Panc1 (cell line): Measurements from ENCODE around the gene RHBDD1. TPM values are rescaled to one million over a fixed set of nuclear protein-coding genes. Genes with fewer than 3 reads are reported as not detected.

Experiments
- ATAC-seq: fragments of 200-7000 bp; cut with Tn5 transposase; 2 replicates; pipeline ENCODE4 v1.9.1; 2020; ENCODE audit warnings: mild to moderate bottlenecking, moderate library complexity
- BruUV-seq: library from RNA; stranded (reverse); fragments of 400-500 nt; replicated peaks from 2 replicates; lab custom pipeline; 2021; lab: Mats Ljungman, UMichigan
- CTCF ChIA-PET: fragments of 300-600 bp; sonication (Branson Sonifier 250); formaldehyde crosslinking; loops from one replicate; lab custom pipeline; 2022; ENCODE audit warnings: antibody characterized with exemption; lab: Charles Lee
- POLR2A ChIA-PET: fragments of 300-600 bp; sonication (Branson Sonifier 250); formaldehyde crosslinking; loops from one replicate; lab custom pipeline; 2022; ENCODE audit warnings: antibody characterized with exemption; lab: Charles Lee
- DNase-seq: peaks from one replicate; pipeline ENCODE4 v3.0.0-alpha.2; 2010; ENCODE audit warnings: low read depth, low spot score
- H3K27ac ChIP-seq: 2 replicates; pipeline ENCODE4 v1.5.1; 2011; ENCODE audit warnings: mild to moderate bottlenecking, low read length, inconsistent platforms
- H3K27me3 ChIP-seq: fragments of 200-500 bp; sonication (Bioruptor generic); 2 replicates; pipeline ENCODE4 v1.6.0; 2014; ENCODE audit warnings: low read length, inconsistent platforms; ENCODE audit not compliant: control insufficient read depth, insufficient read depth
- H3K36me3 ChIP-seq: fragments of 200-500 bp; sonication (Bioruptor generic); 2 replicates; pipeline ENCODE4 v1.5.1; 2014; ENCODE audit warnings: inconsistent platforms, mild to moderate bottlenecking, low read length, moderate library complexity; ENCODE audit not compliant: control insufficient read depth, insufficient read depth
- H3K4me1 ChIP-seq: 2 replicates; pipeline ENCODE4 v1.5.1; 2011; ENCODE audit warnings: inconsistent platforms, mild to moderate bottlenecking, low read length, moderate library complexity; ENCODE audit not compliant: control insufficient read depth, insufficient read depth
- H3K4me3 ChIP-seq, 2 experiments: 2 replicates each; pipeline ENCODE4 v1.5.1; 2011 to 2012; ENCODE audit warnings: low read depth in 2 of 2, low read length in 2 of 2, mild to moderate bottlenecking in 2 of 2, inconsistent platforms in 1 of 2, moderate library complexity in 1 of 2
- H3K9me3 ChIP-seq: fragments of 200-500 bp; sonication (Bioruptor generic); 2 replicates; pipeline ENCODE4 v1.5.1; 2014; ENCODE audit warnings: low read depth, mild to moderate bottlenecking, inconsistent platforms, low read length, moderate library complexity; ENCODE audit not compliant: control insufficient read depth, insufficient read depth
- POLR2AphosphoS5 ChIP-seq: IDR thresholded peaks from 2 replicates; pipeline ENCODE4 v1.6.1; 2012; ENCODE audit warnings: mild to moderate bottlenecking, low read depth, low read length, moderate library complexity
- SIN3A ChIP-seq: IDR thresholded peaks from 2 replicates; pipeline ENCODE4 v1.6.1; 2012; ENCODE audit warnings: low read depth, mild to moderate bottlenecking, low read length, moderate library complexity, borderline replicate concordance; ENCODE audit not compliant: insufficient read depth
- TCF7L2 ChIP-seq: IDR thresholded peaks from 2 replicates; pipeline ENCODE4 v1.6.1; 2011; ENCODE audit warnings: mild to moderate bottlenecking, low read depth, low read length, inconsistent platforms
- in situ Hi-C: cut with HindIII; loops from 2 replicates; pipeline ENCODE4 v1.10.0; 2016; ENCODE audit warnings: low sequenced_read_pairs, low pct_unique_long_range_greater_than_20kb
- intact Hi-C: fragments of 100-400 bp; cut with micrococcal nuclease; formaldehyde crosslinking; loops from one replicate; pipeline ENCODE4 v1.10.0; 2022; ENCODE audit not compliant: unreplicated experiment
- total RNA-seq: library from RNA; stranded (reverse); gene quantifications from one replicate; pipeline ENCODE4 v1.2.1, GENCODE V29; 2021; ENCODE audit not compliant: unreplicated experiment
- TF ChIP-seq, protein P1 (sequence below): fragments of 450-650 bp; IDR thresholded peaks from 2 replicates; pipeline ENCODE4 v1.5.1; 2017; ENCODE audit warnings: mild to moderate bottlenecking
- TF ChIP-seq, protein P2 (sequence below), 2 experiments: IDR thresholded peaks; 2 replicates each; pipeline ENCODE4 v1.6.1; 2011 to 2012; ENCODE audit warnings: low read depth in 2 of 2, control low read depth in 1 of 2, low read length in 1 of 2, mild to moderate bottlenecking in 1 of 2, moderate library complexity in 1 of 2; ENCODE audit not compliant: insufficient read depth in 1 of 2

The RHBDD1 gene
- total RNA-seq, 1 experiment from 2014 or later: 25.3 TPM

DNA sequence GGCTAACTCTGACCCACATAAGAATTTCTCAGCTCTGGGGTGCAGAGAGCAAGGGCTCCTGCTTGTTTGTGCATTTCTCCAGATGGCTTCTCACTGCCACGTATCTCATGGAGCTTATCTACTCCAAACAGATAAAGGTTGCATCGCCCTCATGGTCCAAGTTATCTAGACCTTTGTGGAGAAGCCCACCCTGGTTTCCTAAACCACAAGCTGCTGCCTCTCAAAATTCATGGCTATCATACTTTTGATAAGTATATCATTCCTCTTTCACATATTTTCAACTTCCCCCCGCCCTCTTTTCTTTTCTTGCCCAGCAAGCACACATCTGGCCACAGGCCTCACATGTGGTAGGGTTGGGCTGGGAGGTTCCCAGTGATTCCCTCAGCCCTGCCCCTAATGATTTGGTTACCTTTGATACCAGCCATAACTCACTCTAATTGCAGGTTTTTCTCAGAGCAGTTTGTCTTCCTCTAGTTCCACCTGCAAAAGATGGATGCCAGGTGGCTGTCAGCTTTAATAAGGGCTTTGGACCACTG lies 146.0 kb downstream of the RHBDD1 start:
- H3K27ac ChIP-seq: no peak overlapping the region
- no peak for DNase-seq
- TF ChIP-seq, protein P1, sequence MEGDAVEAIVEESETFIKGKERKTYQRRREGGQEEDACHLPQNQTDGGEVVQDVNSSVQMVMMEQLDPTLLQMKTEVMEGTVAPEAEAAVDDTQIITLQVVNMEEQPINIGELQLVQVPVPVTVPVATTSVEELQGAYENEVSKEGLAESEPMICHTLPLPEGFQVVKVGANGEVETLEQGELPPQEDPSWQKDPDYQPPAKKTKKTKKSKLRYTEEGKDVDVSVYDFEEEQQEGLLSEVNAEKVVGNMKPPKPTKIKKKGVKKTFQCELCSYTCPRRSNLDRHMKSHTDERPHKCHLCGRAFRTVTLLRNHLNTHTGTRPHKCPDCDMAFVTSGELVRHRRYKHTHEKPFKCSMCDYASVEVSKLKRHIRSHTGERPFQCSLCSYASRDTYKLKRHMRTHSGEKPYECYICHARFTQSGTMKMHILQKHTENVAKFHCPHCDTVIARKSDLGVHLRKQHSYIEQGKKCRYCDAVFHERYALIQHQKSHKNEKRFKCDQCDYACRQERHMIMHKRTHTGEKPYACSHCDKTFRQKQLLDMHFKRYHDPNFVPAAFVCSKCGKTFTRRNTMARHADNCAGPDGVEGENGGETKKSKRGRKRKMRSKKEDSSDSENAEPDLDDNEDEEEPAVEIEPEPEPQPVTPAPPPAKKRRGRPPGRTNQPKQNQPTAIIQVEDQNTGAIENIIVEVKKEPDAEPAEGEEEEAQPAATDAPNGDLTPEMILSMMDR: no peak
- TF ChIP-seq, protein P2, sequence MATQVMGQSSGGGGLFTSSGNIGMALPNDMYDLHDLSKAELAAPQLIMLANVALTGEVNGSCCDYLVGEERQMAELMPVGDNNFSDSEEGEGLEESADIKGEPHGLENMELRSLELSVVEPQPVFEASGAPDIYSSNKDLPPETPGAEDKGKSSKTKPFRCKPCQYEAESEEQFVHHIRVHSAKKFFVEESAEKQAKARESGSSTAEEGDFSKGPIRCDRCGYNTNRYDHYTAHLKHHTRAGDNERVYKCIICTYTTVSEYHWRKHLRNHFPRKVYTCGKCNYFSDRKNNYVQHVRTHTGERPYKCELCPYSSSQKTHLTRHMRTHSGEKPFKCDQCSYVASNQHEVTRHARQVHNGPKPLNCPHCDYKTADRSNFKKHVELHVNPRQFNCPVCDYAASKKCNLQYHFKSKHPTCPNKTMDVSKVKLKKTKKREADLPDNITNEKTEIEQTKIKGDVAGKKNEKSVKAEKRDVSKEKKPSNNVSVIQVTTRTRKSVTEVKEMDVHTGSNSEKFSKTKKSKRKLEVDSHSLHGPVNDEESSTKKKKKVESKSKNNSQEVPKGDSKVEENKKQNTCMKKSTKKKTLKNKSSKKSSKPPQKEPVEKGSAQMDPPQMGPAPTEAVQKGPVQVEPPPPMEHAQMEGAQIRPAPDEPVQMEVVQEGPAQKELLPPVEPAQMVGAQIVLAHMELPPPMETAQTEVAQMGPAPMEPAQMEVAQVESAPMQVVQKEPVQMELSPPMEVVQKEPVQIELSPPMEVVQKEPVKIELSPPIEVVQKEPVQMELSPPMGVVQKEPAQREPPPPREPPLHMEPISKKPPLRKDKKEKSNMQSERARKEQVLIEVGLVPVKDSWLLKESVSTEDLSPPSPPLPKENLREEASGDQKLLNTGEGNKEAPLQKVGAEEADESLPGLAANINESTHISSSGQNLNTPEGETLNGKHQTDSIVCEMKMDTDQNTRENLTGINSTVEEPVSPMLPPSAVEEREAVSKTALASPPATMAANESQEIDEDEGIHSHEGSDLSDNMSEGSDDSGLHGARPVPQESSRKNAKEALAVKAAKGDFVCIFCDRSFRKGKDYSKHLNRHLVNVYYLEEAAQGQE (IDR thresholded peaks at IDR 0.05; ENCODE audit: insufficient read depth in 1 of 2, low read depth in 2 of 2, low read length in 1 of 2): no peak
- TF ChIP-seq SIN3A: no peak
- TF ChIP-seq TCF7L2: no peak
- no peak for TF ChIP-seq POLR2AphosphoS5
- ChIA-PET CTCF (no interaction called here), POLR2A (no interaction called here)
- no peaks in the 10 kb centered on the region for H3K9me3 ChIP-seq
- in situ Hi-C loops: no loop called here
- H3K4me1 ChIP-seq: no peaks in the 10 kb centered on the region
- H3K4me3 ChIP-seq: no peak overlapping the region
- no peaks in the 10 kb centered on the region for H3K36me3 ChIP-seq
- no TSS peak for BruUV-seq
- no peaks in the 10 kb centered on the region for H3K27me3 ChIP-seq
- no peak for ATAC-seq
- intact Hi-C loops: no loop called here

DNA sequence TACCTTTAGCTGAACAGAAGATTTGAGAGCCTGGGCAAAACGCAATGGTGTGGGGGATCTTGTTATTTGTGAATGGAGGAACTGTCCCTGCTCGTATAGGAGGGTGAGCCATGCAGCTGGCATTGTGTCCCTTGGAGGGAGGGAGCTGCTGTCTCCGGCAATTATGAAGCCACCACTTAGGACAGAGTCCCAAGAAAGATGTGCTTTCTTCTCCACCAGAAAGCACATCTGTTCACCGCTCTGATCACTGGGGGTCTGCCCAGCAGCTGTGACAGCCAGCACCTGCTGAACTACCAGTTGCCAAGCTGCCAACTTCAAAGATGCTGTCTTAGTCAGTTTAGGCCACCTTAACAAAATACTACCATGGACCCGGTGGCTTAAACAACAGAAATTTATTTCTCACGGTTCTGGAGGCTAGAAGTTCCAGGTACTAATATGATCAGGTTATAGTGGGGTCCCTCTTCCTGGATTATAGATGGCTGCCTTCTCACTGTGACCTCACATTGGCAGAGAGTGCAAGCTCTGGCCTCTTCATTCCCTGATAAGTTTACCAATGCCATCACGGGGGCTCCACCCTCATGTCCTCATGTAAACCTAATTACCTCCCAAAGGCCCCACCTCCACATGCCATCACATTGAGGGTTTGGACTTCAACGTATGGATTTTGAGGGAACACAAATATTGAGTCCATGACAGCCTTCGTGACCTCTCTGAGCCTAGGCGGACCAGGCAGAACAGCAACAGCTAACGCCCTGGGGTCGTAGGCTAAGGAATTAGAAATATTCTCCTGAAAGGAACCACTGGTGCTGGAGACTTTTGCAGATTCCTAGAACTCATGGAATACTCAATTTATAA lies 148.3 kb downstream of the RHBDD1 start:
- ATAC-seq (no peak), DNase-seq (no peak)
- POLR2A ChIA-PET: no interaction called here
- CTCF ChIA-PET: interaction anchor here (0.6 kb wide), 1 partner anchor 884 kb away, joined by 9 read pairs; no protein-coding TSS in a partner anchor
- no peaks in the 10 kb centered on the region for H3K27me3 ChIP-seq
- H3K4me1 ChIP-seq: no peaks in the 10 kb centered on the region
- no peak overlapping the region for H3K4me3 ChIP-seq
- H3K36me3 ChIP-seq: no peaks in the 10 kb centered on the region
- H3K27ac ChIP-seq: no peak overlapping the region
- in situ Hi-C loops: no loop called here
- TF ChIP-seq, protein P2 (IDR thresholded peaks at IDR 0.05; ENCODE audit: insufficient read depth in 1 of 2, low read depth in 2 of 2, low read length in 1 of 2): no peak
- no peak for TF ChIP-seq POLR2AphosphoS5
- H3K9me3 ChIP-seq: no peaks in the 10 kb centered on the region
- intact Hi-C loops: loop anchor here (2.0 kb wide), 3 partner anchors 169 to 1313 kb away; no protein-coding TSS in a partner anchor
- no TSS peak for BruUV-seq
